Stimulated activated CD4-positive, alpha-beta T cell treated with anti-CD3 and anti-CD28 coated beads, Interleukin-4, amount 100 ng/mL, for 4 hours (primary cell): ENCODE data around the gene ZNF804B.

Experiments
- DNase-seq, 2 experiments: peaks; one replicate each; pipeline ENCODE4 v3.0.0-alpha.2; 2020

ZNF804B gene

GRCh38 chr7:88759230-88760135 is at the start of gene ZNF804B:
ZNF804B (plus strand) TSS chr7:88759700; CDS start chr7:88759977, 277 bp downstream.
- DNase-seq: peak in 1 of 2 experiments; percentile 1

GRCh38 chr7:88735920-88736319 is 23.6 kb upstream of the ZNF804B start:
- no peak for DNase-seq

GRCh38 chr7:88737632-88738031 is 21.9 kb upstream of the ZNF804B start:
- DNase-seq: no peak

- no peak for DNase-seq
Observed at GRCh38 chr7:88746126-88746525, 13.4 kb upstream of the ZNF804B start.

DNA sequence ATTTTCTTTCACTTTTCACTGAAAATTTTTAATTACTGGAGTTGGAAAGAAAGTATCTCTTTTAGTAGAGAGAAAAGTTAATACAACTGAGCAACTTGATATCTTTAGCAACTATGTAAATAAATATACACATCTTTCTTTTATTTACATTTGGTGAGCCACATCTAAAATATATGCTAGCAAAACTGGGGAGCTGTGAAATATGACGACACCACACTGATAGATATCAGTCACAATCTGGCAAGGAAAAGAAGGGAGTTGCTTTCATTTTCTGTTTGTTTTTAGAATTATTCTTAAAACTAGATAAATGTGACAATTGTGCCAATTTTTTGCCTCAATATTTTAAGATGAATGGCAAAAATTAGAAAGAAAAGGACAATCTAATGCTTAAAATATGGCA is 2.7 kb upstream of the ZNF804B start:
- no peak for DNase-seq

DNA sequence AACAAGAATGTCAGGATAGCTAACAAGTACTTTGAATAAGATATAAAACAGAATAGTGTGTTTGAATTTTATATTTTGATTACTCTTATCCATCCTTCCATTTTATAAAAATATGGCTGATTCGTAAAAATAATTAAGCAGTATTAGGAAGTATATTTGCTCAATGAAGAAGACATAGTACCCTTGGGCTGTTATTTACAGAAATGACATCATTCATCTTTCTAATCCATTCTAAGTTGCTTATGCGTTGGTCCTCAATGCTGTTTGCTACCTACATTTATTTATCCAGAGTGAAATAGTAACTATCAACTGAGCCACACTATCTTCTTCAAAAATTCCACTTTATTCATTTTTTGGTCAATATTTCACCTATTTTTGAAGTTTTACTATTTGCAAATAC is 2.1 kb upstream of the ZNF804B start:
- no peak for DNase-seq

- DNase-seq: no peak
Observed at GRCh38 chr7:88758381-88759229, 895 bp upstream of the ZNF804B start.

- DNase-seq: no peak
Observed at GRCh38 chr7:88760136-88760515, 626 bp downstream of the ZNF804B start.

DNA sequence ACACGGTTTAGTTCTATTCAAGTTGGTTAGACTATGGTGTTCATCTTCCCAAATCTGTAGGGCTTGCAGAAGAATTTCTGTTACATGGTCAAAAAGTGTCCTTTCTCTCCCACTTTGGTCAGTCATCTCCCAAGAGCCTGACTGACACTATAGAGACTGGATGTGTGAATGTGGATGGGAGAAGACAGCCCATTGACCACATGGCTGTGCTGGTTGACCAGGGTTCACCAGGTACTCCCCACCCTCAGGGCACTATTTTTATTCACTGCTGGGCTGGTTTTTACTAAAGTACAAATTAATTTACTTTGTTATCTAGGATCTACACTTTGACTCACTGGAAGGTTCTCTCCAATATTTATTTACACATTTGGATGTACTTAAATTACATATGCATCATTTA is 2.3 kb downstream of the ZNF804B start:
- DNase-seq: no peak

DNA sequence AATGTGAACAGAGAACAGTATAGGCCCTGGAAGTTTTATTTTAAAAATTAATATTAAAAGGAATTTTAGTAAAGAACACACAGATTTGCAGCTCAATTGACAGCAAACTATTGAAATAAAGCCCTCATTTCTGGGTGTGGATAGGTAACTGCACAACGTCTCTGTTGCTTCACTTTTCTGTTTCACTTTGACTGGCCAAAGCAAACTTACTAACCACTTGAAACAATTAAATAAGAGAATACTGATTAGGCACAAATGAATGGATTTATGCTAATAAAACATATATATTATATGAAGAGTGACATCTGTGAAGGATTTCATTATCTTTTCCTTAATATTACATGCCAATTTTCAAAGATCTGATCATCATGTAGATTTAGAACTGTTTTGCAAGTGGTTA is 11.9 kb downstream of the ZNF804B start:
- no peak for DNase-seq

GRCh38 chr7:88772776-88773175 is 13.3 kb downstream of the ZNF804B start:
- no peak for DNase-seq

DNA sequence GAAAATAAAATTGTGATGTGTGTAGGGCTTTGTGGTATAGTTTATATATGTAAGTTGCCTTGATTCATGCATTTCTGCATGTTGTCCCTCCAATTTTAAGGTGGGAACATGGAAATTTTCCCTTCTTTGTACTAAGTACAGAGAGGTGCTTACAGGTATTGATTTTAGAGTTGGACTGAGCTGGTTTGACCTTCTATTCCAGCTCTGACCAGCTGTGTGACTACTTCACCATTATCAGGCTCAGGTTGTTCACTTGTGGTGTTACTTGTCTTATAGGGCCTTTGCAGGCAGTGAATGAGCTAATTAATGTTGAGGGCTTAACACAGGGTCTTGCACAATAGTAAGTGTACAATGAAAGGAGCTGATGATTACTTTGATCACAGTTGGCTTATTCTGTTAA is 16.3 kb downstream of the ZNF804B start:
- DNase-seq: no peak

DNA sequence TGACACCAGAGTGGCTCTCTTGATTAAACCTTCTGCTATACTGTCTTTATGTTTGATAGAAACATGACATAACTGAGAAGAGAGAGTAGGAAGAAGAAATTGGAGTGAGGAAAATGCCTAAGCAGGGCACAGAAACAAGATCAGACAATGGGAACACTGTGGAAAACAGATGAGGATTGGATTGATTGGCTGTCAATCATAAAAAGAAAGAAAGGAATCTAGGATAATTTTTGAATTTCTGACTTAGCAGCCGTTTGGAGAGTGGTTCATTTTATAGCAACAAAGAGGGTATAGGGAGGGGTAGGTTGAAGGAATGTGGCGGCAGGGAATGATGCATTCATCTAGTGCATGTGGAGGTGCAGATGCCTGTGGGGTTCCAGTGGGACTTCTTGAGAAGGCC is 28.3 kb downstream of the ZNF804B start:
- DNase-seq: no peak

DNA sequence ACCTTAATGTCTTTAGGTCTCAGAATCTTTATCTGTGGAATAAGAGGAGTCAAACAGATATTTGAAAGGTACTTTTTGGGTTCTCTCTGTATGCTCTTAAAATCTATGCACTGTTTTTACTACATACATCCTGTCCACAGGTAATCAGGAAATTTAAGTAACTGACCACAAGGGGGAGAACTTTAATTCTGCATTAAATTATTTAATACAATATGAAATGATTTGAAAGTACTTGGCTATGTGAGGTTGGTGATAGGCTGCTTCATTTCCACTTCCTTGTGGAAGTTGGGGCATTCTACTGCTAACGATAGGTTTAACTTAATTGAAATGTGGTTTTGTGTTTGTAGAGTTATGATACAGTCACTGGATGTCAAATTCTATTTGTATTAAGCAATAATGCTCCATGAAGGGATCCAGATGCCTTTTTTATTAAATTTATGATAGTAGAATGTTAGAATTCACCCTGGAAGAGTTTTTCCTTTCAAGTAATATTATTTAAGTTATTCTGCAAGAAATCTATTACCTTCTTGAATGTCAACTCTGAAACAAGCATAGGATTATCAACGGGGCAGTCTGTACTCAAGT is 30.1 kb downstream of the ZNF804B start:
- DNase-seq: no peak

DNA sequence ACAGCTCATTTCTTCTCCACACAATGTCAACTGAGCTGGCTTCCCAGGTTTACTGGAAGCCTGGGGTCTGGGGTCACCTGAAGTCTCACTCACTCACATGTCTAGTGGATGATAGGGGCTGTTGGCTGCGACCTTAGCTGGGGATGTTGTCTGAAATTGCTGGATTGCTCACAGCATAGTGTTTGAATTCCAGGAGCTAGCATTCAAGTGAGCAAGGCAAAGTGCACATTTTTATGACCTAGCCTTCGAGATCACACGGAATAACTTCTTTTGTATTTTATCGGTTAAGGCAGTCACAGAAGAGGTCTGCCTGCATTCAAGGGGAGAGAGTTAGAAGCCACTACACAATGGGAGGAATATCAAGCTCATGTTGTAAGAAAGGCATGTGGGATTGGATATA is 32.4 kb downstream of the ZNF804B start:
- DNase-seq: no peak

DNA sequence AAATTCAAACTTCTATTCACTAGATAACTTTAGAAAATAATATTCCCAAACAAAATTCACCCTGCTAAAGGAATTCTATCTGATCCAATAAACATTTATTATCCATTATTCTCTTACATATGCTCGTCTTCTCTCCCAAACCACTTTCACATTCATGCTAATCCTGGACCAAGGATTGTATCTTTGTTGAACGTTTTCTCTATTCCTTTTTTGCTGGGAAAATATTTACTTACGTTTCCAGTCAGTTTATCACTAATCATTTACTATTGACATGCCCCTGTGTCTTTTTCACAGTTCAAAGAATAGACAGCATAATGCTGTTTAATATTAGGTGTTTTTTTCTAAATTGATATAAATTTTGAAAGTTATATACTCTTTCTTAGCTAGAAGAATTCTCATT is 32.9 kb downstream of the ZNF804B start:
- DNase-seq: no peak

GRCh38 chr7:88795553-88795952 is 36.1 kb downstream of the ZNF804B start, which contains the start of gene TEX47:
TEX47 (minus strand) TSS chr7:88795737; CDS start chr7:88794942, 795 bp downstream.
- DNase-seq: no peak

- DNase-seq: no peak
Observed at GRCh38 chr7:88801046-88801445, 41.5 kb downstream of the ZNF804B start.

- DNase-seq: no peak
Observed at GRCh38 chr7:88806280-88807037, 47.0 kb downstream of the ZNF804B start.

GRCh38 chr7:88818552-88818951 is 59.1 kb downstream of the ZNF804B start:
- no peak for DNase-seq

DNA sequence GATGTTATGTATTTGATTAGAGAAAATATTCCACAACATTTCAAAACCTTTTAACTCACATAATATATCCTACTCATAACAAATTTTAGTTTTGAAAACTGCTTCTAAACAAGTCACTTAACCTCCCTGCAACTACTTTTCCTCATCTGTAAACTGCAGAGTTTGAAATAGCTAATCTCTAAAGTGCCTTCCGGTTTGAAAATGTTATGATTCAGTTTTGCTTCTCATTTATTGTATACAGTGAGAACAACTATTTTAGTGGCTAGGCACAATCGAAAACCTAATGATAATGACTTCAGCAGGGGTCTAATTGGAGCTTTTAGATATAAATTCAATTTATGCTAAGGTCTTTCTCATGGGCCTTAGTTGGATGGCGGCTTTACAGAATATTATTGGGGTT is 66.7 kb downstream of the ZNF804B start:
- no peak for DNase-seq

GRCh38 chr7:88835147-88835728 is 75.7 kb downstream of the ZNF804B start:
- DNase-seq: no peak
